ENCODE data around the gene LARGE1.

The LARGE1 gene

DNA sequence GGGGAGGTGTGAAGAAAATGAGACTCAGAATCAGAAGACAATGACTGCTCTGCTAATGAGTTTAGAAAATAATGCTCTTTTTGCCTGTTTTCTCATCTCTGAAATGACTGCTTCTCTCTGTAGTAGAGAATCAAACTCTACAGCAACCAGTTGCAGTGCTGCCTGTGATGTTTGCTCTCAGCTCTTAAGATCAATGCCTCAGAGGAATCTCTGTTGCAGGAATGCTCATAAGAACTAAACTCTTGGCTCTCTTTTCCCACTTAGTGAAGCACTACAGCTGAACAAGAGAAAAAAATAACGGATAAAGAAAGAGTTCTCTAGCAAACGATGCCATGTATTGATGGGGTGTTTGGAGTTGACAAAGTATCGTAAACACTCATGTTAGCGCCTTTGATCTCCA lies 658.6 kb downstream of the LARGE1 start:
- no peaks in the 10 kb centered on the region for H3K4me1 ChIP-seq (ENCODE audit: insufficient read depth, low read length, severe bottlenecking)
- H3K9me3 ChIP-seq (ENCODE audit: low read length), result no peaks in the 10 kb centered on the region
- H3K36me3 ChIP-seq (ENCODE audit: insufficient read depth, low read length), result no peaks in the 10 kb centered on the region
- no peaks in the 10 kb centered on the region for H3K27me3 ChIP-seq (ENCODE audit: insufficient read depth, low read length)
- H3K4me3 ChIP-seq (ENCODE audit: low read depth, low read length, poor library complexity, severe bottlenecking), result no peak overlapping the region
- no peaks in the 10 kb centered on the region for H3K79me2 ChIP-seq (ENCODE audit: insufficient read depth, low read length)
- H2AFZ ChIP-seq (ENCODE audit: low read length), result no peak overlapping the region
- no peak overlapping the region for H3K4me2 ChIP-seq (ENCODE audit: low read length)
- TF ChIP-seq, protein P1, sequence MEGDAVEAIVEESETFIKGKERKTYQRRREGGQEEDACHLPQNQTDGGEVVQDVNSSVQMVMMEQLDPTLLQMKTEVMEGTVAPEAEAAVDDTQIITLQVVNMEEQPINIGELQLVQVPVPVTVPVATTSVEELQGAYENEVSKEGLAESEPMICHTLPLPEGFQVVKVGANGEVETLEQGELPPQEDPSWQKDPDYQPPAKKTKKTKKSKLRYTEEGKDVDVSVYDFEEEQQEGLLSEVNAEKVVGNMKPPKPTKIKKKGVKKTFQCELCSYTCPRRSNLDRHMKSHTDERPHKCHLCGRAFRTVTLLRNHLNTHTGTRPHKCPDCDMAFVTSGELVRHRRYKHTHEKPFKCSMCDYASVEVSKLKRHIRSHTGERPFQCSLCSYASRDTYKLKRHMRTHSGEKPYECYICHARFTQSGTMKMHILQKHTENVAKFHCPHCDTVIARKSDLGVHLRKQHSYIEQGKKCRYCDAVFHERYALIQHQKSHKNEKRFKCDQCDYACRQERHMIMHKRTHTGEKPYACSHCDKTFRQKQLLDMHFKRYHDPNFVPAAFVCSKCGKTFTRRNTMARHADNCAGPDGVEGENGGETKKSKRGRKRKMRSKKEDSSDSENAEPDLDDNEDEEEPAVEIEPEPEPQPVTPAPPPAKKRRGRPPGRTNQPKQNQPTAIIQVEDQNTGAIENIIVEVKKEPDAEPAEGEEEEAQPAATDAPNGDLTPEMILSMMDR (IDR thresholded peaks at IDR 0.05; ENCODE audit: low read length), result no peak
- TF ChIP-seq EZH2 (IDR thresholded peaks at IDR 0.05; ENCODE audit: borderline replicate concordance, low read length), result no peak
- H3K9me2 ChIP-seq (ENCODE audit: low read depth, low read length), result no peaks in the 10 kb centered on the region
- no peaks in the 10 kb centered on the region for H3F3A ChIP-seq (ENCODE audit: insufficient read depth, low read length)
- H3K9ac ChIP-seq (ENCODE audit: low read length), result no peak overlapping the region
- no peak overlapping the region for H3K27ac ChIP-seq (ENCODE audit: low read depth, low read length, poor library complexity, severe bottlenecking)
- H4K20me1 ChIP-seq (ENCODE audit: insufficient read depth, low read length), result no peaks in the 10 kb centered on the region

DNA sequence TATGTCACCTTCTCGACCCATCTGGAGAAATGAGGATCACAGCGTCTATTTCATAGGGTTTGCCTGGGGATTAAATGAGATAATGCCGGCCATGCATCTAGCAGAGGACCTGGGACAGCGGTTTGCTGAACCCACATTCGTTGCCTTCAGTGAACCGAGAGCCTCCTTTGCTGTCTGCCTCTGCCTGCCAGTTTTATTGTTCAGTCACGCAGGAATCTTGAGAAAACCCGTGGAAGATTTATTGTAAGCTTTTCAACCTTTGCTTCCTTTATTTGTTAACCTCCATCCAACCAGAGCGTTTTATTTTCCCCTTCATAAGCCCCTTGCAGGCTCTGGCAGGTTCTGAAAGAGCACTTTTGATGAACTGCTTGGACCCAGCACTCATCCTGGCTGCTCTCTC lies 659.8 kb downstream of the LARGE1 start:
- no peak for TF ChIP-seq EZH2 (IDR thresholded peaks at IDR 0.05; ENCODE audit: borderline replicate concordance, low read length)
- TF ChIP-seq, protein P1 (IDR thresholded peaks at IDR 0.05; ENCODE audit: low read length), result no peak
- Histone ChIP-seq H3F3A (ENCODE audit: insufficient read depth, low read length) (no peaks in the 10 kb centered on the region), H3K36me3 (ENCODE audit: insufficient read depth, low read length) (no peaks in the 10 kb centered on the region), H3K4me1 (ENCODE audit: insufficient read depth, low read length, severe bottlenecking) (no peaks in the 10 kb centered on the region), H3K4me3 (ENCODE audit: low read depth, low read length, poor library complexity, severe bottlenecking) (no peak overlapping the region), H3K27ac (ENCODE audit: low read depth, low read length, poor library complexity, severe bottlenecking) (no peak overlapping the region), H2AFZ (ENCODE audit: low read length) (no peak overlapping the region), H3K9me3 (ENCODE audit: low read length) (no peaks in the 10 kb centered on the region), H3K4me2 (ENCODE audit: low read length) (no peak overlapping the region), H3K9me2 (ENCODE audit: low read depth, low read length) (no peaks in the 10 kb centered on the region), H3K27me3 (ENCODE audit: insufficient read depth, low read length) (no peaks in the 10 kb centered on the region), H4K20me1 (ENCODE audit: insufficient read depth, low read length) (no peaks in the 10 kb centered on the region), H3K79me2 (ENCODE audit: insufficient read depth, low read length) (no peaks in the 10 kb centered on the region), H3K9ac (ENCODE audit: low read length) (no peak overlapping the region)

DNA sequence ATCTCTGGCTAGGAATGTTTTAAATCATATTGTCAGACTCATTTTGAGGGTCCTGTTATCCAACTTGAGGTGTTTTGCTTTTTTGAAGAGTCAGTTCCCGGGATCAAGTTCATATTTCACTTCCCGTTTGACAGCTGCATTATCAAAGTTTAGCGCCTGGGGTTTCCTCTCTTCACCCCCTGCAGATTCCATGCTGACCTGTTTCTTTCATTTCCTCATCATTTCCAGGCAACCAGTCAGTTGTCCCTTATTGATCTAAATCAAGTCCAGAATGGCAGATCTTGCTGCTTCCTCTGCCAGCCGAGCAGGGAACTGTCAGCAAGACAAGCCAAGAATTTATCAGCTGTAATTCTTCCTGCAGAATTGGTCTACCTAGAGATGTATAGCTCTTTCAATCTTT lies 664.5 kb downstream of the LARGE1 start:
- no peak overlapping the region for H3K4me2 ChIP-seq (ENCODE audit: low read length)

More for the DNA sequence above, 664.5 kb downstream of the LARGE1 start:
- H3K4me1 ChIP-seq (ENCODE audit: insufficient read depth, low read length, severe bottlenecking), result no peaks in the 10 kb centered on the region
- no peak overlapping the region for H2AFZ ChIP-seq (ENCODE audit: low read length)
- no peaks in the 10 kb centered on the region for H3K9me3 ChIP-seq (ENCODE audit: low read length)
- H4K20me1 ChIP-seq (ENCODE audit: insufficient read depth, low read length), result no peaks in the 10 kb centered on the region
- no peak overlapping the region for H3K27ac ChIP-seq (ENCODE audit: low read depth, low read length, poor library complexity, severe bottlenecking)
- H3K27me3 ChIP-seq (ENCODE audit: insufficient read depth, low read length), result no peaks in the 10 kb centered on the region
- H3K4me3 ChIP-seq (ENCODE audit: low read depth, low read length, poor library complexity, severe bottlenecking), result no peak overlapping the region
- H3K36me3 ChIP-seq (ENCODE audit: insufficient read depth, low read length), result no peaks in the 10 kb centered on the region
- no peak overlapping the region for H3K9ac ChIP-seq (ENCODE audit: low read length)
- H3K9me2 ChIP-seq (ENCODE audit: low read depth, low read length), result no peaks in the 10 kb centered on the region
- no peak for TF ChIP-seq EZH2 (IDR thresholded peaks at IDR 0.05; ENCODE audit: borderline replicate concordance, low read length)
- TF ChIP-seq, protein P1 (IDR thresholded peaks at IDR 0.05; ENCODE audit: low read length), result no peak
- H3F3A ChIP-seq (ENCODE audit: insufficient read depth, low read length), result no peaks in the 10 kb centered on the region
- H3K79me2 ChIP-seq (ENCODE audit: insufficient read depth, low read length), result no peaks in the 10 kb centered on the region
